GM12878 (cell line): Measurements from ENCODE around the gene SLC25A26. TPM values are rescaled to one million over a fixed set of nuclear protein-coding genes. Genes with fewer than 3 reads are reported as not detected.

ENCODE experiments used
- ATAC-seq: fragments of 200-7000 bp; cut with Tn5 transposase; 3 replicates; pipeline ENCODE4 v1.9.1; 2020; ENCODE audit warnings: mild to moderate bottlenecking, moderate library complexity
- BruUV-seq: library from RNA; stranded (reverse); fragments of 400-500 nt; replicated peaks from 2 replicates; lab custom pipeline; 2021; lab: Mats Ljungman, UMichigan
- CTCF ChIA-PET: fragments of 300-600 bp; sonication (Branson Sonifier 250); formaldehyde crosslinking; extraction: SDS; loops from one replicate; lab custom pipeline; 2021; ENCODE audit warnings: inconsistent platforms; lab: Yijun Ruan, JAX
- POLR2A ChIA-PET: fragments of 350-600 bp; formaldehyde crosslinking; extraction: SDS; loops from one replicate; lab custom pipeline; 2021; ENCODE audit warnings: inconsistent platforms; lab: Charles Lee
- RAD21 ChIA-PET: fragments of 300-600 bp; sonication (Branson Sonifier 250); formaldehyde crosslinking; loops from one replicate; lab custom pipeline; 2023; ENCODE audit warnings: antibody characterized with exemption; ENCODE audit not compliant: unreplicated experiment; lab: Charles Lee
- SMC1A ChIA-PET: fragments of 300-600 bp; sonication (Branson Sonifier 250); formaldehyde crosslinking; loops from one replicate; lab custom pipeline; 2023; ENCODE audit not compliant: unreplicated experiment, uncharacterized antibody; lab: Charles Lee
- DNase-seq: peaks from one replicate; pipeline ENCODE4 v3.0.0-alpha.2; 2011; ENCODE audit warnings: low read depth, low spot score
- FAIRE-seq: peaks from 3 replicates; lab custom pipeline; 2011; peaks lifted over from hg19 to GRCh38; lab: Jason Lieb, UNC
- H2AFZ ChIP-seq: 2 replicates; pipeline ENCODE4 v1.6.0; 2011; ENCODE audit warnings: low read depth, low read length, control low read depth; ENCODE audit not compliant: control insufficient read depth
- H3K27ac ChIP-seq: 2 replicates; pipeline ENCODE4 v1.5.1; 2011; ENCODE audit warnings: control low read depth; ENCODE audit not compliant: control insufficient read depth, insufficient read depth
- H3K27me3 ChIP-seq, 2 experiments: replicated peaks in 1 of 2; 2 replicates each; pipeline versions ENCODE4 v1.6.0 to v1.6.1; 2011; ENCODE audit warnings: low read length in 1 of 2; ENCODE audit not compliant: control insufficient read depth in 2 of 2, insufficient read depth in 2 of 2
- H3K36me3 ChIP-seq, 2 experiments: 2 replicates each; pipeline ENCODE4 v1.5.1; 2011; ENCODE audit warnings: low read length in 1 of 2; ENCODE audit not compliant: control insufficient read depth in 2 of 2, insufficient read depth in 2 of 2
- H3K4me1 ChIP-seq: 2 replicates; pipeline ENCODE4 v1.6.1; 2011; ENCODE audit warnings: mild to moderate bottlenecking, low read length, moderate library complexity, mixed read lengths; ENCODE audit not compliant: control insufficient read depth, insufficient read depth
- H3K4me2 ChIP-seq: 2 replicates; pipeline ENCODE4 v1.6.0; 2011; ENCODE audit warnings: control low read depth; ENCODE audit not compliant: control insufficient read depth, insufficient read depth
- H3K4me3 ChIP-seq: fragments of 200-600 bp; sonication (generic); 2 replicates; pipeline ENCODE4 v1.5.1; 2016
- H3K79me2 ChIP-seq: 2 replicates; pipeline ENCODE4 v1.6.0; 2011; ENCODE audit warnings: low read length; ENCODE audit not compliant: control insufficient read depth, insufficient read depth
- H3K9ac ChIP-seq: 2 replicates; pipeline ENCODE4 v1.8.0; 2011; ENCODE audit warnings: low read length, control low read depth, mixed read lengths; ENCODE audit not compliant: control insufficient read depth, insufficient read depth
- H3K9me3 ChIP-seq: replicated peaks from 3 replicates; pipeline ENCODE4 v1.5.1; 2011; ENCODE audit warnings: mild to moderate bottlenecking, low read length; ENCODE audit not compliant: control insufficient read depth, insufficient read depth
- H4K20me1 ChIP-seq: 2 replicates; pipeline ENCODE4 v1.6.0; 2011; ENCODE audit not compliant: control insufficient read depth, insufficient read depth
- ASH2L ChIP-seq: fragments of 300-600, 200-600 bp; sonication (generic); IDR thresholded peaks from 2 replicates; pipeline ENCODE4 v1.6.1; 2017; ENCODE audit warnings: low read depth, mild to moderate bottlenecking, borderline replicate concordance
- E2F4 ChIP-seq: IDR thresholded peaks from 2 replicates; pipeline ENCODE4 v1.6.1; 2012; ENCODE audit warnings: low read depth, low read length, improper control_type of control experiment
- FOS ChIP-seq: IDR thresholded peaks from 3 replicates; pipeline ENCODE4 v1.6.1; 2011; ENCODE audit warnings: borderline replicate concordance; ENCODE audit not compliant: insufficient read length; ENCODE audit errors: extremely low read depth
- HDAC2 ChIP-seq: fragments of 200-600 bp; sonication (generic); IDR thresholded peaks from 2 replicates; pipeline ENCODE4 v1.6.1; 2017
- IRF3 ChIP-seq: fragments of 450-650 bp; IDR thresholded peaks from 2 replicates; pipeline ENCODE4 v1.6.1; 2014; ENCODE audit warnings: mild to moderate bottlenecking
- JUNB ChIP-seq: IDR thresholded peaks from 2 replicates; pipeline ENCODE4 v1.6.1; 2016; ENCODE audit warnings: antibody characterized with exemption, mild to moderate bottlenecking
- NFXL1 ChIP-seq: fragments of 450-650 bp; IDR thresholded peaks from 2 replicates; pipeline ENCODE4 v1.6.1; 2017; ENCODE audit warnings: antibody characterized with exemption, mild to moderate bottlenecking, borderline replicate concordance
- NFYB ChIP-seq: IDR thresholded peaks from 2 replicates; pipeline ENCODE4 v1.6.1; 2011; ENCODE audit warnings: low read depth, mild to moderate bottlenecking, low read length, improper control_type of control experiment, moderate library complexity; ENCODE audit not compliant: insufficient read depth
- NR2C2 ChIP-seq: IDR thresholded peaks from 2 replicates; pipeline ENCODE4 v1.6.1; 2011; ENCODE audit warnings: borderline replicate concordance, low read depth; ENCODE audit not compliant: control insufficient read depth, insufficient read length
- POLR2AphosphoS5 ChIP-seq: IDR thresholded peaks from 2 replicates; pipeline ENCODE4 v1.6.1; 2011; ENCODE audit warnings: mild to moderate bottlenecking, low read length, inconsistent platforms
- RELB ChIP-seq: fragments of 450-650 bp; IDR thresholded peaks from 2 replicates; pipeline ENCODE4 v1.6.1; 2017; ENCODE audit warnings: low read depth, mild to moderate bottlenecking, moderate library complexity
- SREBF2 ChIP-seq: IDR thresholded peaks from 2 replicates; pipeline ENCODE4 v1.6.1; 2012; ENCODE audit warnings: mild to moderate bottlenecking, low read length
- WRNIP1 ChIP-seq: IDR thresholded peaks from 2 replicates; pipeline ENCODE4 v1.6.1; 2011; ENCODE audit warnings: low read depth, low read length, improper control_type of control experiment, borderline replicate concordance
- YBX1 ChIP-seq: fragments of 450-650 bp; IDR thresholded peaks from 2 replicates; pipeline ENCODE4 v1.6.1; 2016; ENCODE audit warnings: antibody characterized with exemption
- ZNF592 ChIP-seq: fragments of 450-650 bp; IDR thresholded peaks from 2 replicates; pipeline ENCODE4 v1.6.1; 2017; ENCODE audit warnings: mild to moderate bottlenecking, moderate library complexity
- WGBS: methylation state at CpG from one replicate; pipeline ENCODE4 v1.1.6; 2016; ENCODE audit warnings: low lambda C conversion rate; ENCODE audit not compliant: insufficient replicate concordance, insufficient coverage; ENCODE audit errors: missing lambda C conversion rate; 5-methylcytosine and 5-hydroxymethylcytosine counted together
- in situ Hi-C: fragments of 300-500 bp; cut with MboI; formaldehyde crosslinking; loops from 9 replicates; pipeline ENCODE4 v1.14.3; 2018; ENCODE audit warnings: mixed read lengths
- intact Hi-C: fragments of 100-400 bp; cut with micrococcal nuclease; formaldehyde crosslinking; loops from one replicate; pipeline ENCODE4 v1.14.2; 2022; ENCODE audit not compliant: unreplicated experiment
- polyA plus RNA-seq, 11 experiments: library from polyadenylated mRNA; depleted of rRNA in 4 of 11; unstranded in 6 of 11; stranded (reverse) in 5 of 11; fragments of >200 nt; fragmentation: Nextera tagmentation in 4 of 11; fragmentation: Illumina TruSeq in 1 of 11; extraction: Ambion mirVana in 4 of 11; extraction: Trizol in 1 of 11; gene quantifications; 1 replicate in 1 of 11; 2 replicates in 10 of 11; pipeline versions ENCODE4 v1.2.1 to v1.2.3, GENCODE V29; 2011 to 2016; ENCODE audit warnings: inconsistent platforms in 2 of 11, missing spikeins in 2 of 11, low read depth in 1 of 11
- total RNA-seq, 4 experiments: library from RNA; depleted of rRNA in 3 of 4; stranded (reverse); fragments of >200 nt in 3 of 4; fragmentation: Illumina TruSeq in 1 of 4; extraction: Trizol in 1 of 4; gene quantifications; 2 replicates each; pipeline versions ENCODE4 v1.2.1 to v1.2.3, GENCODE V29; 2013 to 2021

The SLC25A26 gene
- total and polyA plus RNA-seq, 10 of the 15 experiments (the other 5 are each of a cell fraction or from before 2014, with no cell fraction given): 14.6 to 49.7 (median 24.9) TPM

- WGBS: 71% methylated on average over 5 of the region's 5 CpGs
- no peak overlapping the region for H2AFZ ChIP-seq
- no peaks in the 10 kb centered on the region for H3K79me2 ChIP-seq
- CTCF ChIA-PET: interaction anchor here (0.6 kb wide), 1 partner anchor 172 kb away, joined by 3 read pairs; no protein-coding TSS in a partner anchor
- no peak for DNase-seq
- intact Hi-C loops (no loop called here), in situ Hi-C loops (no loop called here)
- H3K27ac ChIP-seq: no peak overlapping the region
- H3K9me3 ChIP-seq: no peaks in the 10 kb centered on the region
- POLR2A ChIA-PET: no interaction called here
- RAD21 ChIA-PET: no interaction called here
- no peak overlapping the region for H3K4me3 ChIP-seq
- no peaks in the 10 kb centered on the region; the same call in 1 of the 2 replicates for H4K20me1 ChIP-seq
- no peak overlapping the region for H3K9ac ChIP-seq
- FAIRE-seq: no peak
- H3K4me2 ChIP-seq: no peak overlapping the region
- no peaks in the 10 kb centered on the region for H3K4me1 ChIP-seq
- BruUV-seq: no TSS peak
- SMC1A ChIA-PET: interaction anchor here (1.0 kb wide), 1 partner anchor 10 kb away, joined by 3 read pairs; no protein-coding TSS in a partner anchor
- no peaks in the 10 kb centered on the region for H3K27me3 ChIP-seq
- no peak for ATAC-seq
- no peaks in the 10 kb centered on the region; a peak in 2 of 4 replicates for H3K36me3 ChIP-seq
- TF ChIP-seq WRNIP1 (no peak), NFXL1 (no peak), ASH2L (no peak), YBX1 (no peak), HDAC2 (no peak), JUNB (no peak), POLR2AphosphoS5 (no peak), NFYB (no peak), RELB (no peak), E2F4 (no peak), NR2C2 (no peak), IRF3 (no peak), ZNF592 (no peak), SREBF2 (no peak), FOS (no peak)
These were observed 194.0 kb downstream of the SLC25A26 start for GRCh38 chr3:66414846-66415245.
